MM.1S (cell line): Measurements from ENCODE around the gene ZNRF1.

Source experiments
- DNase-seq: peaks from one replicate; pipeline ENCODE4 v3.0.0-alpha.2; 2015
- H2AFZ ChIP-seq: fragments of 300-600 bp; sonication (generic); 2 replicates; pipeline ENCODE4 v1.6.0; 2016; ENCODE audit warnings: antibody characterized with exemption, low read length
- H3F3A ChIP-seq: fragments of 300-600 bp; sonication (generic); 2 replicates; pipeline ENCODE4 v1.6.1; 2016; ENCODE audit warnings: mild to moderate bottlenecking, antibody characterized with exemption, low read length, moderate library complexity, mixed read lengths; ENCODE audit not compliant: insufficient read depth
- H3K27ac ChIP-seq: fragments of 300-600 bp; sonication (generic); 2 replicates; pipeline ENCODE4 v1.5.1; 2016; ENCODE audit warnings: mild to moderate bottlenecking, low read length
- H3K27me3 ChIP-seq: fragments of 300-600 bp; sonication (generic); replicated peaks from 2 replicates; pipeline ENCODE4 v1.6.0; 2016; ENCODE audit warnings: low read length; ENCODE audit not compliant: insufficient read depth
- H3K36me3 ChIP-seq: fragments of 300-600 bp; sonication (generic); replicated peaks from 2 replicates; pipeline ENCODE4 v1.6.1; 2016; ENCODE audit warnings: mild to moderate bottlenecking, low read length, mixed read lengths; ENCODE audit not compliant: insufficient read depth
- H3K4me1 ChIP-seq: fragments of 300-600 bp; sonication (generic); 2 replicates; pipeline ENCODE4 v1.6.1; 2016; ENCODE audit warnings: low read length, mixed read lengths
- H3K4me2 ChIP-seq: fragments of 300-600 bp; sonication (generic); 2 replicates; pipeline ENCODE4 v1.6.0; 2016; ENCODE audit warnings: low read depth, low read length
- H3K4me3 ChIP-seq: fragments of 300-600 bp; sonication (generic); 2 replicates; pipeline ENCODE4 v1.5.1; 2016; ENCODE audit warnings: low read length, mixed read lengths
- H3K79me2 ChIP-seq: fragments of 300-600 bp; sonication (generic); 2 replicates; pipeline ENCODE4 v1.6.1; 2016; ENCODE audit warnings: mixed run types, low read length, mixed read lengths
- H3K9ac ChIP-seq: fragments of 300-600 bp; sonication (generic); 2 replicates; pipeline ENCODE4 v1.6.1; 2016; ENCODE audit warnings: low read length, mixed read lengths
- H3K9me2 ChIP-seq: fragments of 300-600 bp; sonication (generic); replicated peaks from 2 replicates; pipeline ENCODE4 v1.6.1; 2016; ENCODE audit warnings: mild to moderate bottlenecking, low read length, mixed read lengths; ENCODE audit not compliant: insufficient read depth
- H3K9me3 ChIP-seq: fragments of 300-600 bp; sonication (generic); replicated peaks from 2 replicates; pipeline ENCODE4 v1.6.1; 2016; ENCODE audit warnings: mild to moderate bottlenecking, low read length, mixed read lengths; ENCODE audit not compliant: insufficient read depth
- H4K20me1 ChIP-seq: fragments of 300-600 bp; sonication (generic); 2 replicates; pipeline ENCODE4 v1.6.1; 2016; ENCODE audit warnings: mild to moderate bottlenecking, low read length, moderate library complexity, mixed read lengths; ENCODE audit not compliant: insufficient read depth
- CTCF ChIP-seq: fragments of 300-600 bp; sonication (generic); IDR thresholded peaks from 2 replicates; pipeline ENCODE4 v1.5.1; 2016; ENCODE audit warnings: antibody characterized with exemption, low read length, mixed read lengths
- EZH2 ChIP-seq: fragments of 300-600 bp; sonication (generic); optimal IDR thresholded peaks from 2 replicates; pipeline ENCODE3; 2017; ENCODE audit warnings: low read depth, mild to moderate bottlenecking, antibody characterized with exemption, low read length, mixed read lengths
- EZH2phosphoT487 ChIP-seq: fragments of 300-600 bp; sonication (generic); IDR thresholded peaks from 2 replicates; pipeline ENCODE4 v1.6.1; 2018; ENCODE audit warnings: antibody characterized with exemption, low read length

ZNRF1 gene

GRCh38 chr16:74991268-74991592, 7.6 kb upstream of the ZNRF1 start:
- DNase-seq = no peak
- Histone ChIP-seq H3K36me3 (no peaks in the 10 kb centered on the region), H3F3A (no peaks in the 10 kb centered on the region), H2AFZ (no peak overlapping the region), H3K9ac (no peak overlapping the region), H3K79me2 (no peaks in the 10 kb centered on the region), H3K4me2 (no peak overlapping the region), H3K27me3 (no peaks in the 10 kb centered on the region), H3K4me3 (no peak overlapping the region), H3K9me2 (no peaks in the 10 kb centered on the region), H3K4me1 (no peaks in the 10 kb centered on the region), H3K27ac (no peak overlapping the region), H4K20me1 (no peaks in the 10 kb centered on the region), H3K9me3 (no peaks in the 10 kb centered on the region)
- TF ChIP-seq EZH2phosphoT487 (no peak), CTCF (no peak), EZH2 (no peak)

GRCh38 chr16:74991593-74992403, 7.0 kb upstream of the ZNRF1 start:
- Histone ChIP-seq H3K79me2 (no peaks in the 10 kb centered on the region), H3K9me3 (no peaks in the 10 kb centered on the region), H3K9me2 (no peaks in the 10 kb centered on the region), H3K27me3 (no peaks in the 10 kb centered on the region), H3K4me1 (no peaks in the 10 kb centered on the region), H3K9ac (no peak overlapping the region), H3K4me2 (no peak overlapping the region), H2AFZ (no peak overlapping the region), H3K36me3 (no peaks in the 10 kb centered on the region), H3F3A (no peaks in the 10 kb centered on the region), H3K4me3 (no peak overlapping the region), H3K27ac (no peak overlapping the region), H4K20me1 (no peaks in the 10 kb centered on the region)
- TF ChIP-seq EZH2 (no peak), CTCF (no peak), EZH2phosphoT487 (no peak)
- DNase-seq = no peak

DNA sequence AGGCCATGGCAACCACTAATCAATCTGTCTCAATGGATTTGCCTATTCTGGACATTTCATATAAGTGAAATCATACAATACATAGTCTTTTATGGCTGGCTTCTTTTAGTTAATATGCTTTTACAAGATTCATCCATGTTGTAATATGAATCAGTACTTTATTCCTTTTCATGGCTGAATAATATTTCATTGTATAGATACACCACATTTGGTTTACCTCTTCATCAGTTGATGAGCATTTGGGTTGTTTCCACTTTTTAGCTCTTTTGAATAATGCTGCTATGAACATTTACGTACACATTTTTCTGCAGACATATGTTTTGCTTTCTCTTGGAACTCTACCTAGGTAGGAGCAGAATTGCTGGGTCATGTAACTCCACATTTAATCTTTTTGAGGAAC, 2.8 kb upstream of the ZNRF1 start:
- Histone ChIP-seq H3K4me2 (no peak overlapping the region), H3K9ac (no peak overlapping the region), H3K4me1 (no peaks in the 10 kb centered on the region), H3K27me3 (no peaks in the 10 kb centered on the region), H3K27ac (no peak overlapping the region), H3F3A (no peaks in the 10 kb centered on the region), H3K79me2 (no peaks in the 10 kb centered on the region), H3K9me2 (no peaks in the 10 kb centered on the region), H3K36me3 (no peaks in the 10 kb centered on the region), H4K20me1 (no peaks in the 10 kb centered on the region), H2AFZ (no peak overlapping the region), H3K9me3 (no peaks in the 10 kb centered on the region), H3K4me3 (no peak overlapping the region)
- DNase-seq = no peak
- TF ChIP-seq CTCF (no peak), EZH2 (no peak), EZH2phosphoT487 (no peak)
